ENCODE data around the gene ARID5A. TPM values are rescaled to one million over a fixed set of nuclear protein-coding genes. Genes with fewer than 3 reads are reported as not detected.

ARID5A gene
- total and polyA plus RNA-seq, 2 of the 13 experiments (the other 11 are each of a cell fraction or from before 2014, with no cell fraction given), result 6.0 to 9.5 TPM

DNA sequence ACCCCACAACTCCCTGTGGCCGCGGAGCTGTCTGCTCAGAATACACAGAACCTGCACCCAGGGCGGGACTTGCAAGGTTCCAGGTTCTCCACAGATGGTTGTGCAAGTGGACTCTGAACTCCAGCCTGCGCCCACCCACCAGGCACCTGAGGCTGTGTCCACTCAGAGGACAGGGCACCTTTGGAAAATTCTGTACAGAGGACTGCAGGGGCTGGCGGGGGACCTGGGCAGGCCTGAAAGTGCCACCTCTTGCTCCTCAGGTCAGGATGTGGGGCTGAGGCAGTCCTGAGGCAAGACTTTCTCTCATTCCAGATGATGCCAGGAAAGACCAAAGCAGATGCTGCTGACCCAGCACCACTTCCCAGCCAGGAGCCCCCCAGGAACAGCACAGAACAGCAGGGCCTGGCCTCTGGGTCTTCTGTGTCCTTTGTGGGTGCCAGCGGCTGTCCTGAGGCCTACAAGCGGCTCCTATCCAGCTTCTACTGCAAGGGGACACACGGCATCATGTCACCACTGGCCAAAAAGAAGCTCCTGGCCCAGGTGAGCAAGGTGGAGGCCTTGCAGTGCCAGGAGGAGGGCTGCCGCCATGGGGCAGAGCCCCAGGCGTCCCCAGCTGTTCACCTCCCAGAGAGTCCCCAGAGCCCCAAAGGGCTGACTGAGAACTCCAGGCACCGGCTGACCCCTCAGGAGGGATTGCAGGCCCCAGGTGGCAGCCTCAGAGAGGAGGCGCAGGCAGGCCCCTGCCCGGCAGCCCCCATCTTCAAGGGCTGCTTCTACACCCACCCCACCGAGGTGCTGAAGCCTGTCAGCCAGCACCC, 14.4 kb downstream of the ARID5A start (continued):
- TF ChIP-seq ZNF572 (CRISPR knock-in tag; IDR thresholded peaks at IDR 0.05), result no peak
- TF ChIP-seq, protein P1, sequence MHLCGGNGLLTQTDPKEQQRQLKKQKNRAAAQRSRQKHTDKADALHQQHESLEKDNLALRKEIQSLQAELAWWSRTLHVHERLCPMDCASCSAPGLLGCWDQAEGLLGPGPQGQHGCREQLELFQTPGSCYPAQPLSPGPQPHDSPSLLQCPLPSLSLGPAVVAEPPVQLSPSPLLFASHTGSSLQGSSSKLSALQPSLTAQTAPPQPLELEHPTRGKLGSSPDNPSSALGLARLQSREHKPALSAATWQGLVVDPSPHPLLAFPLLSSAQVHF (CRISPR knock-in tag; IDR thresholded peaks at IDR 0.05), result no peak
- no peak for TF ChIP-seq SRSF1 (optimal IDR thresholded peaks at IDR 0.05; ENCODE audit: low read depth, low read length)
- TF ChIP-seq, protein P2, sequence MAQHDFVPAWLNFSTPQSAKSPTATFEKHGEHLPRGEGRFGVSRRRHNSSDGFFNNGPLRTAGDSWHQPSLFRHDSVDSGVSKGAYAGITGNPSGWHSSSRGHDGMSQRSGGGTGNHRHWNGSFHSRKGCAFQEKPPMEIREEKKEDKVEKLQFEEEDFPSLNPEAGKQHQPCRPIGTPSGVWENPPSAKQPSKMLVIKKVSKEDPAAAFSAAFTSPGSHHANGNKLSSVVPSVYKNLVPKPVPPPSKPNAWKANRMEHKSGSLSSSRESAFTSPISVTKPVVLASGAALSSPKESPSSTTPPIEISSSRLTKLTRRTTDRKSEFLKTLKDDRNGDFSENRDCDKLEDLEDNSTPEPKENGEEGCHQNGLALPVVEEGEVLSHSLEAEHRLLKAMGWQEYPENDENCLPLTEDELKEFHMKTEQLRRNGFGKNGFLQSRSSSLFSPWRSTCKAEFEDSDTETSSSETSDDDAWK (CRISPR knock-in tag; IDR thresholded peaks at IDR 0.05), result no peak
- 0 out of 2 replicates have a peak, but pooled peaks have one; percentile 48 for TF ChIP-seq SP5 (CRISPR knock-in tag; IDR thresholded peaks at IDR 0.05; ENCODE audit: borderline replicate concordance, low read depth)
- TF ChIP-seq, protein P3, sequence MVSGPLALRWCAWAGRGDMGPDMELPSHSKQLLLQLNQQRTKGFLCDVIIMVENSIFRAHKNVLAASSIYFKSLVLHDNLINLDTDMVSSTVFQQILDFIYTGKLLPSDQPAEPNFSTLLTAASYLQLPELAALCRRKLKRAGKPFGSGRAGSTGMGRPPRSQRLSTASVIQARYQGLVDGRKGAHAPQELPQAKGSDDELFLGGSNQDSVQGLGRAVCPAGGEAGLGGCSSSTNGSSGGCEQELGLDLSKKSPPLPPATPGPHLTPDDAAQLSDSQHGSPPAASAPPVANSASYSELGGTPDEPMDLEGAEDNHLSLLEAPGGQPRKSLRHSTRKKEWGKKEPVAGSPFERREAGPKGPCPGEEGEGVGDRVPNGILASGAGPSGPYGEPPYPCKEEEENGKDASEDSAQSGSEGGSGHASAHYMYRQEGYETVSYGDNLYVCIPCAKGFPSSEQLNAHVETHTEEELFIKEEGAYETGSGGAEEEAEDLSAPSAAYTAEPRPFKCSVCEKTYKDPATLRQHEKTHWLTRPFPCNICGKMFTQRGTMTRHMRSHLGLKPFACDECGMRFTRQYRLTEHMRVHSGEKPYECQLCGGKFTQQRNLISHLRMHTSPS (CRISPR knock-in tag; IDR thresholded peaks at IDR 0.05; ENCODE audit: low read depth), result no peak
- peak; percentile 29; the same call in 1 of the 2 replicates for TF ChIP-seq HOXA3 (CRISPR knock-in tag; IDR thresholded peaks at IDR 0.05)
- TF ChIP-seq MXD4 (CRISPR knock-in tag; IDR thresholded peaks at IDR 0.05), result no peak; the same call in 1 of the 2 replicates
- peak; percentile 74 for TF ChIP-seq CEBPG (CRISPR knock-in tag; IDR thresholded peaks at IDR 0.05)
- TF ChIP-seq AKAP8 (CRISPR knock-in tag; IDR thresholded peaks at IDR 0.05), result no peak
- no peak for TF ChIP-seq ARNT2 (CRISPR knock-in tag; IDR thresholded peaks at IDR 0.05; ENCODE audit: low read depth)
- TF ChIP-seq, protein P4, sequence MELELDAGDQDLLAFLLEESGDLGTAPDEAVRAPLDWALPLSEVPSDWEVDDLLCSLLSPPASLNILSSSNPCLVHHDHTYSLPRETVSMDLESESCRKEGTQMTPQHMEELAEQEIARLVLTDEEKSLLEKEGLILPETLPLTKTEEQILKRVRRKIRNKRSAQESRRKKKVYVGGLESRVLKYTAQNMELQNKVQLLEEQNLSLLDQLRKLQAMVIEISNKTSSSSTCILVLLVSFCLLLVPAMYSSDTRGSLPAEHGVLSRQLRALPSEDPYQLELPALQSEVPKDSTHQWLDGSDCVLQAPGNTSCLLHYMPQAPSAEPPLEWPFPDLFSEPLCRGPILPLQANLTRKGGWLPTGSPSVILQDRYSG (CRISPR knock-in tag; IDR thresholded peaks at IDR 0.05), result no peak
- TF ChIP-seq POLR2AphosphoS2 (IDR thresholded peaks at IDR 0.05; ENCODE audit: low read depth, low read length), result no peak
- TF ChIP-seq FUBP1 (CRISPR knock-in tag; IDR thresholded peaks at IDR 0.05; ENCODE audit: borderline replicate concordance), result no peak
- TF ChIP-seq ZNF350 (CRISPR knock-in tag; IDR thresholded peaks at IDR 0.05; ENCODE audit: borderline replicate concordance, low read depth), result 0 out of 2 replicates have a peak, but pooled peaks have one; percentile 12
- TF ChIP-seq ZNF780A (CRISPR knock-in tag; IDR thresholded peaks at IDR 0.05), result no peak
- no peak for TF ChIP-seq KMT2B (CRISPR knock-in tag; IDR thresholded peaks at IDR 0.05)
- no peak for TF ChIP-seq ZNF530 (CRISPR knock-in tag; IDR thresholded peaks at IDR 0.05; ENCODE audit: low read depth)
- no peak for TF ChIP-seq TCF12 (IDR thresholded peaks at IDR 0.05)
- TF ChIP-seq TCF12 (CRISPR knock-in tag; IDR thresholded peaks at IDR 0.05), result peak; percentile 58; the same call in 1 of the 2 replicates
- TF ChIP-seq CAMTA2 (CRISPR knock-in tag; IDR thresholded peaks at IDR 0.05; ENCODE audit: borderline replicate concordance), result peak; percentile 1; the same call in 1 of the 2 replicates
- TF ChIP-seq ZNF253 (CRISPR knock-in tag; IDR thresholded peaks at IDR 0.05; ENCODE audit: borderline replicate concordance), result no peak
- TF ChIP-seq ZNF510 (CRISPR knock-in tag; IDR thresholded peaks at IDR 0.05; ENCODE audit: low read depth), result no peak
- no peak for TF ChIP-seq ZNF792 (CRISPR knock-in tag; IDR thresholded peaks at IDR 0.05)
